Ascending aorta (tissue), 2 donors: ENCODE results near the gene POLR3H. TPM values are rescaled to one million over a fixed set of nuclear protein-coding genes. Genes with fewer than 3 reads are reported as not detected.

Experiments
- DNase-seq, 2 donors: peaks; one replicate each; pipeline ENCODE4 v3.0.0-alpha.2; 2019; ENCODE audit warnings: low spot score in 2 of 2
- H3K27ac ChIP-seq, 2 donors: fragments of 200-600 bp; sonication (generic); one replicate each; pipeline ENCODE4 v1.5.1; 2016 to 2017; ENCODE audit warnings: mild to moderate bottlenecking in 1 of 2
- H3K27me3 ChIP-seq: fragments of 200-600 bp; sonication (generic); one replicate; pipeline ENCODE4 v1.5.1; 2017
- H3K36me3 ChIP-seq, 2 donors: fragments of 200-600 bp; sonication (generic); one replicate each; pipeline ENCODE4 v1.5.1; 2016
- H3K4me1 ChIP-seq, 2 donors: fragments of 200-600 bp; sonication (generic); one replicate each; pipeline ENCODE4 v1.5.1; 2016 to 2017; ENCODE audit warnings: mild to moderate bottlenecking in 1 of 2
- H3K4me3 ChIP-seq, 2 donors: fragments of 200-600 bp; sonication (generic); one replicate each; pipeline ENCODE4 v1.5.1; 2016 to 2017; ENCODE audit warnings: mild to moderate bottlenecking in 1 of 2
- H3K9me3 ChIP-seq, 2 donors: fragments of 200-600 bp; sonication (generic); one replicate each; pipeline ENCODE4 v1.5.1; 2016
- CTCF ChIP-seq, 3 experiments: fragments of 200-600 bp in 2 of 3; fragments of 450-650 bp in 1 of 3; sonication (generic) in 2 of 3; IDR thresholded peaks; one replicate each; pipeline ENCODE4 v1.5.1; 2016 to 2019; ENCODE audit warnings: antibody characterized with exemption in 3 of 3, mild to moderate bottlenecking in 1 of 3, moderate library complexity in 1 of 3
- intact Hi-C: fragments of 100-400 bp; cut with DNase I; formaldehyde crosslinking; loops from one replicate; pipeline ENCODE4 v1.15.1; 2023
- total RNA-seq: library from RNA; depleted of rRNA; stranded (reverse); fragments of >200 nt; gene quantifications from one replicate; pipeline ENCODE4 v1.1.0, GENCODE V29; 2016

POLR3H gene
- total RNA-seq, 1 donor from 2014 or later = 34.7 TPM

DNA sequence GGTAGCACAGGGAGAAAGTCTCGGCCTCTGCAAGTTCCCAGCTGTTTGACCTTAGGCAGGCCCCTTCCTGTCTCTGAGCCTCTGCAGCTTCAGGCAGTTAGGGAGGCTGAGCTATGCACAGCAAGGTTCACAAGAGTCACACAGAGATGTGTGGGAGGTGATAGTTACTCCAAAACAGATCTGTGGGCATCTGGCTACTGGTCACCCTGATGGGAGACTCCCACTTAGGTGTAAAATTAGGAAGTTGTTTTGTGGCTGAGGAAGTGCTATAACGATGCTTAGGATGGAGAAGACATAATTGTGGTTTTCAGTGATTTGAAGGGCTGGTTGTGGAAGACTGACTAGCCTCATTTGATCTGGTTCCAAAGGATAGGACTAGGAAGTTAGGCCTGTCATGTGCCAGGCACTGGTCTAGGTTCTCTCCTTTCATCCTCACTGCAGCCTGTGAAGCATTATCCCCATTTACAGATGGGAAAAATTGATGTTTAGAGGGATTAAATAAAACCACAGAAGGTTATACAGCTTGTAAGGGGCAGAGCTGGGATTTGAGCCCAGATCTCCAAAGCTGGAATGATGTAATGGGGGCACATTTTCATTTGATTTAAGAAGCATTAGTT, 61.8 kb downstream of the POLR3H start:
- no peak for DNase-seq
- Histone ChIP-seq H3K9me3 (no peaks in the 10 kb centered on the region), H3K27ac (peak overlapping the region; percentile 76 to 85), H3K27me3 (no peaks in the 10 kb centered on the region), H3K4me1 (peaks cover 25 to 47% of the 10 kb centered on the region in 2 donors), H3K4me3 (no peak overlapping the region), H3K36me3 (no peaks in the 10 kb centered on the region)
- intact Hi-C loops = loop anchor here (5.0 kb wide), 2 partner anchors 35 kb away; partner anchors contain the start of gene TOB2
- no peak for TF ChIP-seq CTCF (IDR thresholded peaks at IDR 0.05)

- no peak for DNase-seq
- intact Hi-C loops = loop anchor here (2.0 to 5.0 kb wide), 4 partner anchors 23 to 71 kb away; partner anchors contain the start of gene TOB2
- Histone ChIP-seq H3K36me3 (no peaks in the 10 kb centered on the region), H3K9me3 (no peaks in the 10 kb centered on the region), H3K4me1 (peaks cover 25 to 47% of the 10 kb centered on the region in 2 donors), H3K4me3 (no peak overlapping the region), H3K27ac (peak overlapping the region; percentile 76 to 85), H3K27me3 (no peaks in the 10 kb centered on the region)
- no peak for TF ChIP-seq CTCF (IDR thresholded peaks at IDR 0.05)
Observed at GRCh38 chr22:41481925-41482318, 62.3 kb downstream of the POLR3H start.

GRCh38 chr22:41481131-41481830, 63.0 kb downstream of the POLR3H start:
- intact Hi-C loops = loop anchor here (2.0 to 5.0 kb wide), 4 partner anchors 24 to 70 kb away; partner anchors contain the start of gene TOB2
- DNase-seq = peak in 1 of 2 donors; percentile 84
- Histone ChIP-seq H3K27ac (peak overlapping the region; percentile 76 to 85), H3K4me3 (peak overlapping the region in 1 of 2 donors; percentile 21), H3K4me1 (peaks cover 25 to 47% of the 10 kb centered on the region in 2 donors), H3K27me3 (no peaks in the 10 kb centered on the region), H3K36me3 (no peaks in the 10 kb centered on the region), H3K9me3 (no peaks in the 10 kb centered on the region)
- TF ChIP-seq CTCF (IDR thresholded peaks at IDR 0.05) = no peak

DNA sequence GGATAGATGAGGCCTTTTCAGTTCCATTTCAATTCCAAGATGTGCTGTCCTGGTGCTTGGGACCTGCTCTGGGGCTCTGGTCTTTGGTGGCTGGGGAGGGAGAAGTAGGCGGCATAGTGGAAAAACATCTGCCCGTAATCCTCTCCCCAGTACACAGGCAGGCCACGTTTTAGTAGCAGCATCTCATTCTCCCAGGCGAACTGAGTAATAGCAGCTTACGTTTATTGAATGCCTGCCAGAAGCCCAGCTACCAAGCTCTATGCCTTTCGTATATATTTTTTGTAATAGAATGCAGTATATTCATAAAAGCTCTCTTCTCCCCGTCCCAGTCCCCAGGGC, 63.9 kb downstream of the POLR3H start:
- Histone ChIP-seq H3K36me3 (no peaks in the 10 kb centered on the region), H3K27me3 (no peaks in the 10 kb centered on the region), H3K4me3 (no peak overlapping the region), H3K9me3 (no peaks in the 10 kb centered on the region), H3K4me1 (peaks cover 25 to 47% of the 10 kb centered on the region in 2 donors), H3K27ac (peak overlapping the region; percentile 76 to 85)
- no peak for DNase-seq
- intact Hi-C loops = loop anchor here (2.0 to 5.0 kb wide), 4 partner anchors 24 to 70 kb away; partner anchors contain the start of gene TOB2
- no peak for TF ChIP-seq CTCF (IDR thresholded peaks at IDR 0.05)

- Histone ChIP-seq H3K9me3 (no peaks in the 10 kb centered on the region), H3K27ac (peak overlapping the region; percentile 76 to 85), H3K36me3 (no peaks in the 10 kb centered on the region), H3K4me3 (no peak overlapping the region), H3K27me3 (no peaks in the 10 kb centered on the region), H3K4me1 (peaks cover 25 to 47% of the 10 kb centered on the region in 2 donors)
- intact Hi-C loops = loop anchor here (2.0 to 5.0 kb wide), 4 partner anchors 25 to 69 kb away; partner anchors contain the start of gene TOB2
- TF ChIP-seq CTCF (IDR thresholded peaks at IDR 0.05) = no peak
- DNase-seq = peak in 1 of 2 donors; percentile 68
Observed at GRCh38 chr22:41479671-41480396, 64.4 kb downstream of the POLR3H start.
